IPS-18c (cell line): ENCODE data around the gene AADAC.
"Not testable (repeated sequence)": the region's sequence is repeated elsewhere in the genome, so short reads cannot be mapped to it uniquely, and the experiment has no call there.

Source experiments
- H3K4me3 ChIP-seq: 2 replicates; pipeline ENCODE4 v1.7.0; 2013; ENCODE audit warnings: low read depth, mild to moderate bottlenecking, low read length, moderate library complexity; ENCODE audit not compliant: insufficient read depth
- H3K9me3 ChIP-seq: one replicate; pipeline ENCODE4 v1.6.1; 2013; ENCODE audit warnings: mild to moderate bottlenecking, low read length, moderate library complexity; ENCODE audit not compliant: control insufficient read depth, insufficient read depth

AADAC gene

DNA sequence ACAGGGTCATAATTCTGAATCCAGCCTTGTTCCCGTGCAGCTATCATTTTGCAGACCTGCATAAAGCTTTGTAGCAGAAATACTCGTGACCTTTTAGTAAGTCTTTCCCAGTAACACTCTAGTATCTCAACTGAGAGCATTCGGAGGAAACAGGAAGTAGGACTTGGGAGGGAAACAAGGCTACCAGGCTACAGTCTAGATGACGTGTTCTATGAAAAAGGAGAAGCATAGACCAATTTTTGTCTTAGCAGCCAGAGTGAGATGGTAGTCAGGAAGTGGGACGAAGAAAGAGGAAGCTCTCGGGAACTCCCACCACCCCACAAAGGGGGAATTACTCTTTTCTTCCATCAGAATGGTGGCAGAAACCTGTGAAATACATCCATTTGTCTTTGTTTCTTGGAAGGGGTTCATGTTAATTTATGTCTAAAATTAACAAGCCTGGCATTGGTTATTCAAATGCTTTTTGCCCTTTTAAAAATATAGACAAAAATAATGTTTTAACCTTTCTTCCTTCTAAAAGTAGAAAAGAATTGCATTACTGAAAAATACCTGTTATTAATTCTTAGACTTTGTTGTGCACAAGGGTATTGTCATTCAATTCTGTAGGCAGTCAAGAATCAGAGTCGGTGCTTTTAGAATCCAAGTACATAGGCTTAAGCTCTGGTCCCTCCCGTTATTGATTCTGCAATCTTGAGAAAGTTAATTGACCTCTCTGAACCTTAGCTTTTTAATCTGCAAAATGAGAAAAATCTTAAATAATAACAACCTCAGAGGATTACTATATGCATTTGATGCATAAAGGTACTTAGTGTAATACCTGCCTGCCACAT lies 57.9 kb downstream of the AADAC start:
- no peak overlapping the region for H3K4me3 ChIP-seq

DNA sequence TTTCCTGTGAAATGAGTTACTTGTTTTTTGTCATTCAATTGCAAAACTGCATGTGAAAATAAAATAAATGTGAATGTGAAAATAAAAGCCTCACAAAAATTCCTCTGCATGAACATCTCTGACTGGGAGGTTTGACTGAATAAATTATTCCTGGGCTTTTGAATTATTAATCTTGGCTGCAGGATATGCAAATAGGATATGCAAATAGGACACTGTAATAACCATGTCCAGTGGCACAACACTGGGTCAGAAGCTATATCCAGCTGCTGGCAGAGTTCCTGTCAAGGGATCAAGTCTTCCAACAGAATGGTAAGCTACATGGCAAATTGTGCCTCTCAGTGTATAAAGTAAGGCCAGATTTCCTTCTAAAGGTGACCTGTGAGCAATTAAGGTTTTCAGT lies 59.5 kb downstream of the AADAC start, which contains the start of gene SUCNR1:
TSS of gene SUCNR1 (plus strand) at position 246 of the 400 bp plus-strand sequence. CDS start 6,250 bp downstream, outside the sequence.
- Histone ChIP-seq H3K4me3 (no peak within 1 kb of the TSS), H3K9me3 (no peaks in the 10 kb centered on the region)

More for the DNA sequence above, 57.9 kb downstream of the AADAC start:
- H3K9me3 ChIP-seq, result no peaks in the 10 kb centered on the region

DNA sequence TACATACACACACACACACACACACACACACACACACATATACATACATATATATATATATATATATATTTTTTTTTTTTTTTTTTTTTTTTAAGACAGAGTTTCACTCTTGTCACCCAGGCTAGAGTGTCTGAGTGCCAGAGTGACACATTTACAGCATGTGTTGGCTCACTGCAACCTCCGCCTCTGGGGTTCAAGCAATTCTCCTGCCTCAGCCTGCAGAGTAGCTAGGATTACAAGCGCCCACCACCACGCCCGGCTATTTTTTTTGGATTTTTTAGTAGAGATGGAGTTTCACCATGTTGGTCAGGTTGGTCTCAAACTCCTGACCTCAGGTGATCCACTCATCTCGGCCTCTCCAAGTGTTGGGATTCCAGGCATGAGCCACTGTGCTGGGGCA lies 60.2 kb downstream of the AADAC start:
- H3K9me3 ChIP-seq, H3K4me3 ChIP-seq: not testable (repeated sequence)

DNA sequence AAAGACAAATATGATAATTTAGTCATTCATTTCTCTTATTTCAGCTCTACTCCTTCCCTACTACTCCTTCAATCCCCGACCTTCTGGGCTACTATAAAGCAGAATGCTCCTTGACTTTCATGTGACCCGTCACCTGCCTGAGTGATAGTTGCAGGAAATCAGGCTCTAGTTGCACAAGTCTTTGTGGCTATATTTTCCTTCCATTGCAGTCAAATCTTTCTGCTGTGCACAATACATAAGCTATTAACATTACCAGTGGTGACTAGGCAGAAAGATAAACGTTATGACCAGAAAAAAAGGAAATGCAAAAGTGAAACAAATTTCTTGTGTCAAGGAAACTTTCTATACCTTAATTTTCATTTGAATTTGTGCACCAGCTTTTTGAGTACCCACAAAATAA lies 61.8 kb downstream of the AADAC start:
- no peak overlapping the region for H3K4me3 ChIP-seq
- H3K9me3 ChIP-seq, result no peaks in the 10 kb centered on the region

- Histone ChIP-seq H3K9me3 (no peaks in the 10 kb centered on the region), H3K4me3 (no peak overlapping the region)
Measured at GRCh38 chr3:151877269-151877668, 63.4 kb downstream of the AADAC start.
